ENCODE results near the gene HTR3C. TPM values are rescaled to one million over a fixed set of nuclear protein-coding genes. Genes with fewer than 3 reads are reported as not detected.
A peak's percentile ranks its signal among the peaks of the same experiment; 100 is the strongest.
"Not testable (repeated sequence)": the region's sequence is repeated elsewhere in the genome, so short reads cannot be mapped to it uniquely, and the experiment has no call there.

The HTR3C gene, protein sequence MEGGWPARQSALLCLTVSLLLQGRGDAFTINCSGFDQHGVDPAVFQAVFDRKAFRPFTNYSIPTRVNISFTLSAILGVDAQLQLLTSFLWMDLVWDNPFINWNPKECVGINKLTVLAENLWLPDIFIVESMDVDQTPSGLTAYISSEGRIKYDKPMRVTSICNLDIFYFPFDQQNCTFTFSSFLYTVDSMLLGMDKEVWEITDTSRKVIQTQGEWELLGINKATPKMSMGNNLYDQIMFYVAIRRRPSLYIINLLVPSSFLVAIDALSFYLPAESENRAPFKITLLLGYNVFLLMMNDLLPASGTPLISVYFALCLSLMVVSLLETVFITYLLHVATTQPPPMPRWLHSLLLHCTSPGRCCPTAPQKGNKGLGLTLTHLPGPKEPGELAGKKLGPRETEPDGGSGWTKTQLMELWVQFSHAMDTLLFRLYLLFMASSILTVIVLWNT
- not detected for polyA plus RNA-seq (ENCODE audit: insufficient read length in 4 of 4)

DNA sequence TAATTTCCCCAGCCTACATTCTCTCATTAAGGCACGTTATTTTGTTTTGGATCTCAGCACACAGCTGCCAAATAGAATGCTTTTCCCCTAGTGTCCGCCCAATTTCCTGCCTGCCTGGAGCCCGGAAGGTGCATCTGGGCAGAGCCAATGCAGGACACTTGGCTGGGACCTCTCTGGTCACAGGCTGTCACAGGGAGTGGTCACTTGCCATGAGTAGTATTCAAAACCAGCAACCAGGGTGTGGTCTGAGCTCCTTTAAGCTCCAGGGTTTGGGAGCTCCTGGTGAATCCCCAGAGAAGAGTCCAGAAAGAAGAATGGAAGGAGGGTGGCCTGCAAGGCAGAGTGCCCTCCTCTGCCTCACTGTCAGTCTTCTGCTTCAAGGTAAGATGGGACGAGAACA is at the start of gene HTR3C:
Gene HTR3C, plus strand, starts transcription at position 281 of the 400 bp plus-strand sequence. Its CDS starts 34 bp downstream, at position 315.
- DNase-seq (ENCODE audit: low read depth in 4 of 4, low spot score in 3 of 4): no peak

DNA sequence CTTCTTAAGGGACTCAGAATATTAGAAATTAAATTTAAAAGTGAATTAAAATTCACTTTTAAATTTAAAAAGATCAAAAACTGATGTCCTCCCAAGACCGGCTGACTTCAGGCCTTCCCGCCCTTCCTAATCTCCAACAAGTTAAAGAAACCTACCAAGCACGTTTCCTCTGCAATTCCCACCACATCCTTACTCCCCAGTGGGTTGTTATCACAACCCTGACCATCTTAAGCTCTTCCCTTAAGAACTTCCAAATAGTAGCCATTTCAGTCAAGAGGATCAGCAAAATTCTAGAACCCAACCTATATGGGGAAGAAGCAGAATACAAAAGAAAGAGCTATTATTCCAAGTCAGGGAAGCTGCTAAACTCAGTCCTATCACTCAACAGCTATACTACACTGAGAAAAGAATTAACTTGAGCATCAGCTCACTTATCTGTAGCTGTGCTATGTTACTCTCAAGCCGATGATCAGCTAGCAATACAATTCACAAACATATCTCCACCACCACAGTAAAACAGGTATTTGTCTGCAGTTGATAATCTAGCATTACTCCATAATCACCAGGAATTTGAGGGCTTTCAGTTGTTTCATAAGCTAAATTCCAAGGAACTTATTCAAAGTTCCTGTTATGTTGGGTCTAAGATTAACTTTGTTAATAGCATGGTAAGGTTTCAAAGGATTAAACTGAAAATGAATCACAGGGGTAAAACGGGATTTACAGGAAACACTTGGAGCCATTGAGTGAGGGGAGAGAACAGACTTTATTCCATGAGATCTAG is 49.5 kb upstream of the HTR3C start:
- no peak for DNase-seq (ENCODE audit: low read depth in 4 of 4, low spot score in 3 of 4)

DNA sequence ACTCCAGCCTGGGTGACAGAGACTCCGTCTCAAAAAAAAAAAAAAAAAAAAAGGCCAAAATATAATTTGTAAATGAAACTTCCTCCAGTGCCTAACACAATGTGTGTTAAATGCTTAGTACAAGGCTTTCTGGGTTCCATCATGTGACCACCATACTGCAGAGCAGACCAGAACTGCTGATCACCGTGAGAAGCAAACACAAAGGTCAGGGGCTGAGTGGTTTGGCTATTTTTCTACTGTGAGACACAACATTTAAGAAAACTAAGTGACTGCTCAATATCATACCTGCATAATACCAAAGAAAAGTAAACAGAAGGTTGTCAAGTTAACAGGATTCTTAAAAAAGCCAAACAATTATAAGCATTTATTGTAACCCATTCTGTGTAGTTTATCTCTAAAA is 48.4 kb upstream of the HTR3C start:
- DNase-seq (ENCODE audit: low read depth in 4 of 4, low spot score in 3 of 4): no peak

DNA sequence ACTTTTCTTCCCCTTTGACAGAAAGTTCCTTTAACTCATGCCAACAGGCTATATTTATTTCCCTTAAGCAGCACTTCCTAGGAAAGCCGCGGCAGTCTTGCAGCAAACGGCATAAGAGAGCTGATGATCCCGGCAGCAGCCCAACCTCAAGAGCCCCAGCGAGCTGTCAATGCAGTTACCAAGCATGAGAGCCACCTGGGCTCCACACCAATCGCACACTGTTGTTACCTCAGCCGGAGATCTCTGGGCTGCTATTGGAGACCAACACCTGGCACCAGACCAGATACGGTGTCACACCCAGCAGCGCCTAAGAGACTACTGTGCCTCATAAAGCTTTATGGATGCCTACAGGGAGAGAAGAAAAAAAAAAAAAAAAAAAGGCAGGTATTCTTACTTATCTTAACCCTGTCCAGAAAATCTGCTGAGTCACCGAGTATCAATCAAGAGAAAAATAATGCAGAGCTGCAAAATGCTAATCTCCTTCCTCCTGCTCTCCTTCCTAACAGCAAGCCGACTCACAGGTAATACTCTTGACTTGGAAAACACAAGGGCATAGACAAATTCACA is 46.8 kb upstream of the HTR3C start:
- DNase-seq (ENCODE audit: low read depth in 4 of 4, low spot score in 3 of 4): peak; percentile 36 to 71 (median 45)

DNA sequence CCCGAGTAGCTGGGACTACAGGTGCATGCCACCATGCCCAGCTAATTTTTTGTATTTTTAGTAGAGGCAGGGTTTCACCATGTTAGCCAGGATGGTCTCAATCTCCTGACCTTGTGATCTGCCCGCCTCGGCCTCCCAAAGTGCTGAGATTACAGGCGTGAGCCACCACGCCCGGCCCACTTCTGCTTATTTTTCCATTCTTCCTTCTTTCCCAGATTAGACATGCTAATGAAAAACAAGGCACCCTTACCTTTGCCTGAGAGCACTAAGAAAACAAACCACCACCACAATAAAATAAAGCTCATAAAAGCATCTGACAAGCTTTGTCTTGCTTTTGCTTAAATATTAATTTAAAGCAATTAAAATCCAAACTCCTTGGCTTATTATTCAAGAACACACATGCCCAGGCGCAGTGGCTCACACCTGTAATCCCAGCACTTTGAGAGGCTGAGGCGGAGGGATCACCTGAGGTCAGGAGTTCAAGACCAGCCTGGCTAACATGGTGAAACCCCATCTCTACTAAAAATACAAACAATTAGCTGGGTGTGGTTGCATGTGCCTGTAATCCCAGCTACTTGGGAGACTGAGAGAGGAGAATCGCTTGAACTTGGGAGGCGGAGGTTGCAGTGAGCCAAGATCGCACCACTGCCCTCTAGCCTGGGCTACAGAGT is 45.6 kb upstream of the HTR3C start:
- DNase-seq (ENCODE audit: low read depth in 4 of 4, low spot score in 3 of 4): not testable (repeated sequence)

DNA sequence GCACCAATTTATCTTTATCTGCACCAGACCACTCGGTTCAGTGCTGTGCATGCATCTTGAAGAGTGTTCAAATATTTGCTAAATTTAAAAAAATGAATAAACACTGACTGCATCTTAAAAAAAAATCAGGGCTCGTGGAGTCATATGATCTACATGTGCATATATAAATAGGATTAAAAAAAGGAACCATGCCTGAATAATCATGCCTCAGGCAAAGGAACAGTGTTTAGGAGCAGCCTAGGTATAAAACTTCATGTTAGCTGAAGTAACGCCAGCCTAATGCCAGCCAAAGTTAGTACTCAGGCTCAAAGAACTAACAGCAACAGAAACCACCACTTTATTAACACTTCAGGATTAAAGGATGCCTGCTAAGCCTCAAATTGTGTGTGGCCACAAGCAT is 44.7 kb upstream of the HTR3C start:
- DNase-seq (ENCODE audit: low read depth in 4 of 4, low spot score in 3 of 4): no peak

DNA sequence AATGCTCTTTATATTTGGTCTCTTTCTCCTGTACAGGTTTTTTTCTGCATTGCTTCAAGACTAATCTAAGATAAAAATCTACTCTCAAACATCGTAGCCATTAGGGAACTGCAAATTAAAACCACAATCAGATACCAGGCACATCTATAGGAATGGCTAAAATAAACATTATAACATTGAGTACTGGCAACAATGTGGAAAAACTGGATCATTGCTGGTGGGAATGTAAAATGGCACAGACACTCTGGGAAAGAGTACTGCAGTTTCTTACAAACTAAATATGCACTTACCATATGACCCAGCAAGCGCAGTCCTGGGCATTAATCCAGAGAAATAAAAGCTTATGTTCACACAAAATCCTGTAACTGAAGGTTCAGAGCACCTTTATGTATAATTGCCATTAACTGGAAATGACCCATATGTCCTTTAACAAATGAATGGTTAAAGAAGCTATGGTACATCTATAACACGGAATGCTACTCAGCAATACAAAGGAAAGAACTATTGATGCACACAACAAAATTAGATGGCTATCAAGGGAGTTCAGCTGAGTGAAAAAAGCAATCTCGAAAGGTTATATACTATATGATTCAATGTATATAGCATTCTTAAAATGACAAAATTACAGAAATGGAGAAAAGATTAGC is 41.5 kb upstream of the HTR3C start:
- no peak for DNase-seq (ENCODE audit: low read depth in 4 of 4, low spot score in 3 of 4)

DNA sequence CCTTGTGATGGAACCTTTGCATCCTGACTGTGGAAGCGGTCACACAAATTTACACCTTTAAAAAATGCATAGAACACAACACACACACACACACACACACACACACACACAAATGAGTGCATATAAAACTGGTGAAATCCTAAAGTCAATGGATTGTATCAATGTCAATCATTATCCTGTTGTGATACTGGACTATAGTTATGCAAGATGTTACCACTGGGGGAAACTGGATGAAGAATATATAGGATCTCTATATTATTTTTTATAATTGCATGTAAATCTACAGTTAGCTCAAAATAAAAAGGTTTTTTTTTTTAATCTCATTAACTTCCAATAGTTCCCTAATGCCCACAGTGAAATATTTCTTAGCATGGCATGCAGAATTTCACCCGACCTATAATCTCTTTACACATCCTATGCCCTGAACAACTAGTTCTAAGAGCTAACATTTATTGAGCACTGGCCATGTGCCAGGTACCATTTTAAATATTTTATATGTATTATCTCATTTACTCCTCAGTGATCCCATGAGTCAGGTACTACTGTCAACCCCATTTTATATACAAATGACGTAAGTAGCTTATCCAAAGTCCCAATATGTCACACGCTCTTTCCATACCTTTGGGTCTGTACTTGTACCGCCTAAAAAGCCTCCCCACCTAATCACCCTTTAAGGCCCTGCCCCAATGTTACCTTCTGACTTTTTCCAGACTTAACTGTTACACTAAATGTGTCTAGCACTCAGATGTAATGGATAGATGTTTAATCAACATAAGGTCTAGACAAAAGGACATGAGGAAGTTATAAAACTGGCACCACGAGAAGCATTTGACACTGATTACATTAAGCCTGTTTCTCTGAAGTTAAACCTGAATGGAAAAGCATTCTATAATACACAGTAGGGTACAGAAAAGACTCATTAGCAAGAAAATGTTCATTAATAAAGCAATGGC is 40.6 kb upstream of the HTR3C start:
- no peak for DNase-seq (ENCODE audit: low read depth in 4 of 4, low spot score in 3 of 4)

DNA sequence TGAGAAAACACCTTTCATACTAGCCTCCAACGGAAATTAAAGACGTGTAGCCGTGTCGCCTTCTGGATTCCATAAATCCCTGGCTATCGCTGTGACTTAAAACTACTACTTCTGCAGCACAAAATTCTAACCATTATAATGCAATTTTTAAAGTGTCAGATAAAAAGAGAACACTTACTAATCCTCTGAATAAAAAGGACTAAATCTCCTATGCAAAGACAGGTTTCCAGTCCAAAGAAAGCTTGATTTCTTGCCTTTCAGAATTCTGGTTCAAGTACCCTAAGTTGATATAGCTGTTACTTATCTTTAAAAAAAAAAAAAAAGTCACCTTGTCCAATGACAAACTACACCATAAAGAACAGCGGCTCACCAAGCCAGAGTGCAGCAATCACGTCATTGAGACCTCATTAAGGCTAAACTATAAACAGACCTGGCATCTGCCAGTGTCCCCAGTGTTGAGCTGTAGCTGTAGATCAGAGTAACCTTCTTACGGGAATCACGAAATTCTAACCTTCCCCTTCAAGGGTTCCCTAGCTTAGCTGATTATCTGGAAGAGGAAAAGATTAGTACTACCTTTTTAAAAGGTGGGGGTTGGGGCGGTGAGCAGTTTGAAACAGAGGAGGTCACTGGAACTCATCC is 37.3 kb upstream of the HTR3C start:
- DNase-seq (ENCODE audit: low read depth in 4 of 4, low spot score in 3 of 4): no peak

DNA sequence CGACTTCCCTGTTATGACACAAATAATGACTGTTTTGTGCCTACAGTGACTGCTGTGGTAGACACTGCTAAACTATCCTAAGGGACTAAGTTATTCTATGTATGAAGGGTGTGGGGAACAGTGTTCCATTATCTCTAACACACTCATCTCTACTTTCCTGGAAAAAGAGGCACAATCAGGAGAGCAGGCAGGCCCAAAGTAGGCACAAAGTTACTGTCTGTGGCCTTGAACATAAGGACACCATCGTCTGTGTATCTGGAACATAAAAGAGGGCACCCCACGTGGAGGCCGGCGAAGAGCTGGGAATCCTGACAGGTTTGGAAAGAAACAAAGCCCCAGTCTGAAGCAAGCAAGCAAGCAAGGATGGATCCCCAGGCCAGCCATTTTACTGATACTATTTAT is 36.7 kb upstream of the HTR3C start:
- DNase-seq (ENCODE audit: low read depth in 4 of 4, low spot score in 3 of 4): no peak

DNA sequence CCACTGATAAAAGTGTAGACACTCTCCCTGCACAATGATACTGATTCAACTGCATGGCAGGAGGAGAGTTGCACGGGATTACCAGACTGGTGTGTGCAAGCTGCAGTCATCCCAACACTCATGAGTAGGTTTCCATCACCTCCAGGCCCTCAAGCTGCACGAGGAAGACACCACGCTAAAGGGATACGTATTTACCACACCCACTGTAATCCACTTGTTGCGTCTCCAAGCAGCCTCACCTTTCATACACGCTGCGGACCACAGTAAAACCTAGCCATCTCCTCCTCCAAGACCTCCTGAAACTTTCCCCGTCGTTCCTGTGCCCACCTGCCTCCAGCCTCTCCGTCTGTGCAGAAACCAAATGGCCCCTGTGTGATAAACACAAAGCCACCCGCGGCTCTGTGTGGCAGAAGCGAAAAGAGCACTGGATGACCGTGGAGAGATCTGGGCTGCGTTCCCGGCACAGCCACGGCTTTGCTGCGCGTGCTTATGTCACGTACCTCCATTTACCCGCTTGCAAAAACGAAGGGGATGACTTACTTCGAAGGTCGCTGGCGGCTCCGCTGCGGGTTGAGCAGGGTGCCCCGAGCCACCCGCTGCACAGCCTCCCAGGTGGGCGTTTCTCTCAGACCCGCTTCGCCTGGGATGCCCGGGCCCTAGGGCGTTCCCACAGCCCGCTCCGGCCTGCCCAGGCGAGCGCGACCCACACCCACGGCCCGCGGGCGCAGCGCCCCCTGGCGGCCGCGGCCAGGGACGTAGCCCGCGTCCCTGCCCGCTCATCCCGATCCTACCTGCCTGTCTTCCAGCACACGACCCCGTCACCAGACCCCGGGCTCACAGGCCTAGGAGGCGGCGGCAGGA is 35.8 kb upstream of the HTR3C start:
- peak in 1 of 4 donors; percentile 66 for DNase-seq (ENCODE audit: low read depth in 4 of 4, low spot score in 3 of 4)

DNA sequence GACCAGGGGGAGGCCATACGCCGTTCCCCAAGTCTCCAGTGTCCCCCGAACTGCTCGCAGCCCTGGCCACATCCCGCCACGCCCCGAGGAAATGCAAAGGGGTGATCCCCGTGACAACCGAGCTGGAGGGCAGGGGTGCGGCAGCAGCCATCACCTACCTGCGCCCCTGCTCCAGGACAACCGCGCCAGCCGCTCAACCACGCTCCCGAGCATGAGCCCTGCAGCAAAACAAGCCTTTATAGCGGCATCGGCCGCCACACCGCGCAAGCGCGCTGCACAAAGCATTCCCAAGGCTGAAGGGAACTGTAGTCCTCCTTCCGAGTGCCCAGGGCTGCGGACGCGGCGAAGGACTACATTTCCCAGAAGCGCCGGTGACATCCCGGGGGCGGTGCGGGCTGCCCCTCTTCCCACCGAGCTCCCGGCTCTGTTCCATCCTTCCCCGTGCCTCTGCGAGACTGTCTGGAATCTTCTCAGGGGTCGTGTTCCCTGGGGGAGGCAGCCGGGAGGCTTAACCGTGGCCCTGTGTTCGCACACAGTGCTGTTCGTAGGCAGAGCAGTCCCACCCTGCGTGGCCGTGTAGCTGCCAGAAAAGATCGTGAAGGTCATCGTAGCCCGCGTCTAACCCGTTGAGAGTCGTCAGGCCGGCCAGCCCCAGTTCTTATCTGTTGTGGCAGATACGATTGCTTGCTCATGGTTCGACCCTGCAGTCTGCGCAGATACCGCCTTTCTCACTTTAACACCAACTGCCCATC is 35.0 kb upstream of the HTR3C start, which contains the start of gene ABCC5:
Gene ABCC5, minus strand, starts transcription at position 213 of the 752 bp plus-strand sequence. CDS start 3,492 bp downstream, outside the sequence.
- DNase-seq (ENCODE audit: low read depth in 4 of 4, low spot score in 3 of 4): peak; percentile 80 to 86 (median 82)

DNA sequence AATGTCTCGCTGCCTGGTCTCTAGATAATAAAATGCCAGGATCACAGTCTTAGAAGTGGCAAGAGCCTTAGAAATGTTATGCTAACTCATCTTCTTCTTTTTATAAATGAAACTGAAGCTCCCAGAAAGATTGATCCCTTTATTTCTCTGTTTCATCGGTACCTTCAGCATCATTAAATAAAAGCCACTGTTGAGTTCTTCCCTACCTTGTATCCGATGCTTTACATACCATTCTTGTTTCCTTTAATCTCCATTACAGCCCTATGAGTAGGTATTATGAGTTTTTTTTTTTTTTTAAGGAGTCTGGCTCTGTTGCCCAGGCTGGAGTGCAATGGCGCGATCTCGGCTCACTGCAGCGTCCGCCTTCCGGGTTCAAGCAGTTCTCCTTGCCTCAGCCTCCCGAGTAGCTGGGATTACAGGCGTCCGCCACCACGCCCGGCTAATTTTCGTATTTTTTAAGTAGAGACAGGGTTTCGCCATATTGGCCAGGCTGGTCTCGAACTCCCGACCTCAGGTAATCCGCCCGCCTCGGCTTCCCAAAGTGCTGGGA is 34.3 kb upstream of the HTR3C start:
- DNase-seq (ENCODE audit: low read depth in 4 of 4, low spot score in 3 of 4): no peak

DNA sequence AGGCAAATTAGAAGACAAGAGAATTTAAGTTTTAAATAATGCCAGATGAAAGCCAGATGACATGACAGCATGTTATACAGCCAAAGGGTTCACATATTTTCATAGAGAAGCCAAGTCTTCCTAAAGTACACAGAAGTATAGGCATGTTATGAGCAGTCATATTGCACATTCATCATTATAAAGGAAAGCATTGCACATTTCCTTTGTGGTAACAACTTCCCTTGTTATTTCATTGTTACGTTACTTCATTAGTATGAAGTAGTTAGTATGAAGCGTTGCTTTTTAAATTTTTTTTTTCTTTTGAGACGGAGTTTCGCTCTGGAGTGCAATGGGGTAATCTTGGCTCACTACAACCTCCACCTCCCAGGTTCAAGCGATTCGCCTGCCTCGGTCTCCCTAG is 30.5 kb upstream of the HTR3C start:
- DNase-seq (ENCODE audit: low read depth in 4 of 4, low spot score in 3 of 4): no peak

DNA sequence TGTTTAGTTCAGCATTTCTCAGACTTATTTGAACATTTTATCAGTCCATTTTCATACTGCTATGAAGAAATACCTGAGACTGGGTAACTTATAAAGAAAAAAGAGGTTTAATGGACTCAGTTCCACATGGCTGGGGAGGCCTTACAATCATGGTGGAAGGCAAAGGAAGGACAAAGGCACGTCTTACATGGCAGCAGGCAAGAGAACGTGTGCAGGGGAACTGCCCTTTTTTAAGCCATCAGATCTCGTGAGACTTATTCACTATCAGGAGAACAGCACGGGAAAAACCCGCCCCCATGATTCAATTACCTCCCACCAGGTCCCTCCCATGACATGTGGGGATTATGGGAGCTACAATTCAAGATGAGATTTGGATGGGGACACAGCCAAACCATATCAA is 27.6 kb upstream of the HTR3C start:
- DNase-seq (ENCODE audit: low read depth in 4 of 4, low spot score in 3 of 4): not testable (repeated sequence)

DNA sequence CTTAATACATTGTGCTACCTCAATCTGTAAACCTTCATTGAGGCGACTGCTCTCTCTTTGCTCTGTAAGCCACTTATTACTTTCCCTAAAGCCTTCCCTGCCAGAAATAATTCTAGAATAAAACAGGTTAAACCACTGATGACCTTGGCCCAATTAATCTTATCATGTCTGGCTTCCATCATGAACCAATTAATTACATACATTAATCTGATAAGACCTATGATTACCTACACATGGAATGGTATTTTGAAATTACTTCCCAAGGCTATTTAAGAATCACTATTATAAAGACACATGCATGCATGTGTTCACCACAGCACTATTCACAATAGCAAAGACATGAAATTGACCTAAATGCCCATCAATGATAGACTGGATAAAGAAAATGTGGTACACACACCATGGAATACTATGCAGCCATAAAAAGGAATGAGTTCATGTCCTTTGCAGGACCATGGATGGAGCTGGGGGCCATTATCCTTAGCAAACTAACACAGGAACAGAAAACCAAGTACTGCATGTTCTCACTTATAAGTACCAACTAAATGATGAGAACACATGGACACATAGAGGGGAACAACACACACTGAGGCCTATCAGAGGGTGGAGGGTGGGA is 24.5 kb upstream of the HTR3C start:
- DNase-seq (ENCODE audit: low read depth in 4 of 4, low spot score in 3 of 4): not testable (repeated sequence)

Measured in left renal pelvis (tissue), 4 donors.